ENCODE results near the gene PCBP3. TPM values are rescaled to one million over a fixed set of nuclear protein-coding genes. Genes with fewer than 3 reads are reported as not detected.

Gene PCBP3
- total and polyA plus RNA-seq, 2 of the 8 experiments (the other 6 are each of a cell fraction or from before 2014, with no cell fraction given) = 3.5 to 6.3 TPM

- TF ChIP-seq CHD7 (IDR thresholded peaks at IDR 0.05; ENCODE audit: insufficient replicate concordance, low read length) (no peak), CEBPB (IDR thresholded peaks at IDR 0.05; ENCODE audit: low read depth, low read length) (no peak), HDAC6 (IDR thresholded peaks at IDR 0.05; ENCODE audit: low read depth, low read length) (no peak), BRCA1 (IDR thresholded peaks at IDR 0.05; ENCODE audit: low read depth, low read length) (no peak), TAF7 (optimal IDR thresholded peaks at IDR 0.05; ENCODE audit: borderline replicate concordance, low read depth, low read length) (no peak), RFX5 (IDR thresholded peaks at IDR 0.05; ENCODE audit: borderline replicate concordance, low read depth, low read length) (no peak), TBP (IDR thresholded peaks at IDR 0.05; ENCODE audit: low read depth, low read length) (no peak), EGR1 (IDR thresholded peaks at IDR 0.05; ENCODE audit: borderline replicate concordance, low read depth, low read length) (no peak), CREB1 (IDR thresholded peaks at IDR 0.05) (no peak), POLR2AphosphoS5 (IDR thresholded peaks at IDR 0.05; ENCODE audit: low read depth, low read length) (no peak), SP1 (IDR thresholded peaks at IDR 0.05; ENCODE audit: low read depth, low read length) (no peak), SIRT6 (IDR thresholded peaks at IDR 0.05; ENCODE audit: low read length) (no peak)
These were observed 206.7 kb downstream of the PCBP3 start (continued) for GRCh38 chr21:45850181-45850580.
